IPS DF 4.7 (cell line): ENCODE results near the gene SH2D6.
"Not testable (repeated sequence)": the region's sequence is repeated elsewhere in the genome, so short reads cannot be mapped to it uniquely, and the experiment has no call there.

Experiments
- DNase-seq: peaks from one replicate; pipeline ENCODE4 v3.0.0-alpha.2; 2013; ENCODE audit warnings: low spot score; ENCODE audit errors: extremely low read depth

The SH2D6 gene

GRCh38 chr2:85418132-85419008, at the start of gene SH2D6:
Gene SH2D6, plus strand, starts transcription at chr2:85418714. Its CDS starts 10,752 bp downstream, at chr2:85429466.
- DNase-seq, result no peak

- no peak for DNase-seq
Measured at GRCh38 chr2:85368921-85369320, 49.6 kb upstream of the SH2D6 start.

GRCh38 chr2:85369500-85369899, 49.0 kb upstream of the SH2D6 start:
- DNase-seq, result no peak

- no peak for DNase-seq
Measured at GRCh38 chr2:85371045-85371444, 47.5 kb upstream of the SH2D6 start.

- no peak for DNase-seq
Measured at GRCh38 chr2:85376291-85377065, 42.0 kb upstream of the SH2D6 start.

- no peak for DNase-seq
Measured at GRCh38 chr2:85377083-85377482, 41.4 kb upstream of the SH2D6 start.

GRCh38 chr2:85378257-85378656, 40.3 kb upstream of the SH2D6 start:
- DNase-seq, result no peak

GRCh38 chr2:85380048-85380447, 38.5 kb upstream of the SH2D6 start:
- DNase-seq, result no peak

GRCh38 chr2:85383151-85383550, 35.4 kb upstream of the SH2D6 start:
- DNase-seq, result not testable (repeated sequence)

GRCh38 chr2:85383850-85384249, 34.7 kb upstream of the SH2D6 start:
- no peak for DNase-seq

- no peak for DNase-seq
Measured at GRCh38 chr2:85385746-85386145, 32.8 kb upstream of the SH2D6 start.

GRCh38 chr2:85387754-85388153, 30.8 kb upstream of the SH2D6 start:
- DNase-seq, result no peak

GRCh38 chr2:85388878-85389538, 29.5 kb upstream of the SH2D6 start:
- no peak for DNase-seq

- DNase-seq, result no peak
Measured at GRCh38 chr2:85390941-85391669, 27.4 kb upstream of the SH2D6 start.

GRCh38 chr2:85393836-85394235, 24.7 kb upstream of the SH2D6 start:
- DNase-seq, result no peak

GRCh38 chr2:85394261-85394681, 24.2 kb upstream of the SH2D6 start:
- DNase-seq, result no peak

- no peak for DNase-seq
Measured at GRCh38 chr2:85394976-85395375, 23.5 kb upstream of the SH2D6 start.

- DNase-seq, result no peak
Measured at GRCh38 chr2:85395912-85396475, 22.5 kb upstream of the SH2D6 start.

- DNase-seq, result no peak
Measured at GRCh38 chr2:85396531-85397470, 21.7 kb upstream of the SH2D6 start.

GRCh38 chr2:85397925-85398331, 20.6 kb upstream of the SH2D6 start:
- no peak for DNase-seq
